GM21447 (cell line): ENCODE measurements around the gene MRTFA.

ENCODE experiments used
- ATAC-seq: cut with Tn5 transposase; IDR thresholded peaks from one replicate; pipeline ENCODE4 v1.9.1; 2021; ENCODE audit not compliant: unreplicated experiment

The MRTFA gene

DNA sequence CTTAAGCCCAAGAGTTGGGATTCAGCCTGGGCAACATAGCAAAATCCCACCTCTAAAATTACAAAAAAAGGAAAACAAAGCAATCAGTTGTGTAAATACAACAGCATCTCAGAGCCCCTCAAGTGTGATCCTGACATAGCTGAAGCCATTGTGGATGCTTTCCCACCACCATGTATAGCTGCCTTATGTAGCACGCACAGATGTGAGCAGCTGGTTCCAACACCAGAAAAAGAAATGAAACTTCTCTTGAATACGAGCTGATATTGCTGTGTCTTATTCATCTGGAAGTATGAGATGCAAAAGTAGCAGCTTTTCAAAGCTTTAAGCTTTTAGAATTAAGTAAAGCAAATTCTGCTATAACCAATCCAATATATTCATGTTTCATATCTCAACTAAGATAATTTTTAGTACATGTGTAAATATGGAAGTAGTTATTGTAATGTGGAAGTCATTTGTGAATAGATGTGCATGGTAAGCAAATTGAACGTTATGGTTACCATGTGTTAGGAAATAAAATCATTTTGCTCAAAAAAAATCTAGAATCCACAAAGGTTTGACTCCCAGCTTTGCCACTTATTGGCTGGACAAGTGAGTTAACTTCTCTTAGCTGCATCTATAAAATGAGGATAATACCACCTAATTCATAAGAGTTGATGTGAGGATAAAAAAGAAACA is 203.0 kb downstream of the MRTFA start:
- ATAC-seq = no peak

DNA sequence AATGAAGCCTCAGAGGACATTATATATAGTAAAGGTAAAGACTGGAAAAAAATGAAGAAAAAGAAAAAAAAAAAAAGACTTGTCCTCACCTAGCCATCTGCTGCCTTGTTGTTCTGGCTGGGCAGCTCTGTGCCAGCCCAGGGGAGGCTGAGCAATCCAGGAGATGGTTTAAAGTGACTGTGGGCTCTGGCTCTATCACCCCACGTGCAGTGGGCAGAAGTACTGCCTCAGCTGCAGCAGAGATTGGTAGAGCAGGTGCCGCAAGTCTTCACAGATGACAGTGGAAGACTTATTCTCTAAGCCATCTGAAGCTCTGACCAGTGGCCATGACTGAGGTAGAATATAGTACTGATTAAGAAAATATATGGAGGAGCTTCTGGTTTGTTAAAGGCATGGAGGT is 203.9 kb downstream of the MRTFA start:
- ATAC-seq = no peak

DNA sequence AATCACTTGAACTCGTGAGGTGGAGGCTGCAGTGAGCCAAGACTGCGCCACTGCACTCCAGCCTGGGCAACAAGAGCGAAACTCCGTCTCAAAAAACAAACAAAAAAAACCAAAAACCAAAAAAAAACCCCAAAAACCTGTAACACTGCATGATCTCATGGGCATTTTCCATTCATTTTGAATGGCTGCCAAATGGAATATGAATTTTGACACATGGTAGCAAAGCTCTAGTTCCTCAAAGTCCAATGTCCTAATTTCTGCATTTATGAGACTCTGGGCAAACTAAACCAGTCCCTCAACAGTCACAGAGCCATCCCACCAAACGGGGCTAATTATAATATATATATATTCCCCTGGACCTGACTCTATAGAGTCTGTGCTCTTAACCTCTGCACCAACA is 204.4 kb downstream of the MRTFA start:
- no peak for ATAC-seq

DNA sequence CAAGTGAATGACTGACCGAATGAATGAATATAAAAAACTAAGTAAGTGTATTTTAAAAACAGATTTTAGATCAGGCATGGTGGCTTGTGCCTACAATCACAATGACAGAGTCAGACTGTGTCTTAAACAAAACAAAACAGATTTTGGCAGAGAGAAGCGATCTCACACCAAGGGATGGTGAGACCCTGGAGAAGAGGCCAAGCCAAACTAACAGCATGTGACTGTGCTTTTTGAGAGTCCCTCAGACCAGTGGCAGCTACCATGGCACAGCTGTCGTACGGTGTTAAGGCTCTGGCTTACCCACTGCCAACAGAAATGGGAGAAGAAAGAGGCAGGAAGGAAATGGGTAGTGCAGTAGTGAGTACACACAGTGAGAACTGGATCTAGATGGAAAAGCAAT is 205.5 kb downstream of the MRTFA start:
- ATAC-seq = no peak

DNA sequence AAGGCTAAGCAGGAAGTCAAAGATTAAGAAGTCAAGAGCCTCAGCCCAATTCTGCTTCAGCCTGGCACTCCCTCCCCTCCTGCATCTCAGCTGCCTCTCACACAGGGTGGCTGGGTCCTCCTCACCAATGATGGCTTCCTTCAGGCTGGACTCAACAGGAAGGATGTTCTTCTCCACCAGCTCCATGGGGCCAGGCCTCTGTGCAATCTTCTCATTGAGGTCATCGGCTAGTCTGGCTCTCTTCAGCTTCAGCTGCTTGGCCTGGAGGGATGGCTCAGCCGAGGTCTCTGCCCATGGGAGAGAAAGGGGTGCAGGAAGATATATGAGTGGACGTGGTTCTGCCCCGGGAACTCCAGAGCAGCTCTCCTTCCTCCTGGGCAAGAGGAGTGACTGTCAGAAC is 207.0 kb downstream of the MRTFA start:
- no peak for ATAC-seq

DNA sequence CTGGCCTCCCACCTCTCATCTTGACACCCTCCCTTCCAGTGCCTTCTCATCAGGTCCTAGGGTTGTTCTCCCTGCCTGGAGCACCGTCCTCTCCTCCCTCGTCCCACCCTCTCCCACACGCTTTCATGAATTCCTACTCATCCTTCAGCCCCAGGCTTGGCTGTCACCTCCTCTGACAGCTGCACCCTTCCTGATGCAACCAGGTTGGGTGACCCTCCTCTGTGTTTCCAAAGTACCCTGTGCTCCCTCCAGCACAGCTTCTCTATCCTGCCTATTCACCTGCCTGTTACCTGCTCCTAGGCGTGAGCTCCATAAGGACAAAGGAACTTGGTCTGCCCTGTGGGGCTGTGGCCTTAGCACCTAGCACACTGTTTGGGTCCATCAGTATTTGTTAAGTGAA is 207.7 kb downstream of the MRTFA start:
- ATAC-seq = no peak

DNA sequence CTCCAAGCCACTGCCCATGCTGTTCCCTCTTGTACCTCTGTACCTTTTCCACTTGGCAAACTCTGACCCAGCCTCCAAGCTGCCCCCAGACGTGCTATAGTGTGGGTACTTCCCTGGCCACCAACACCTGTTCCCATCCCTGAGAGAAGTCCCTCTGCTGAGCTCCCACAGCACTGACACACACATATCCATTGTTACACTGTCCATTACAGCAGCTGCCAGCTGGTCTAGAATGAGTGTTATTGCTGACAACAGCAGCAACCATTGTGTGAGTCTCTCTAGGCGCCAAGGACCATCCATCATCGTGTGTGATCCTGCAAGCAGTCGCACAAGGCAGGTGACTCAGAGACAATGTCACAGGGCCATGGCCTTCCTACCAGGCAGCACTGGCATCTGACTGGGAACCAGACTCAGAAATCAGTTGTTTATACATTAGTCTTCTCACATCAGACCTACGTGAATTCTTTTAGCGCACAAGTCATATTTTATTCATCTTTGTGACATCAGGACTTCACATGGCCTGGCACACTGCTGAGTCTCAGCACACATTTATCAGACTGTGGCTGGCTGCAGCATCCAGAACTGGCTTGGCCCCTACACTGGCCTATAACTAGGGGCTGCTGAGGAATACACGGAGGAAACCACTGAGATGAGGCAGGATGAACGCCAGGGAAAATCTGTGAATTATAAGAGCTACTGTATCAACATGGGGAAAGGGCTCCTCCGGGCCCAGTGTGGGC is 209.8 kb downstream of the MRTFA start:
- no peak for ATAC-seq

DNA sequence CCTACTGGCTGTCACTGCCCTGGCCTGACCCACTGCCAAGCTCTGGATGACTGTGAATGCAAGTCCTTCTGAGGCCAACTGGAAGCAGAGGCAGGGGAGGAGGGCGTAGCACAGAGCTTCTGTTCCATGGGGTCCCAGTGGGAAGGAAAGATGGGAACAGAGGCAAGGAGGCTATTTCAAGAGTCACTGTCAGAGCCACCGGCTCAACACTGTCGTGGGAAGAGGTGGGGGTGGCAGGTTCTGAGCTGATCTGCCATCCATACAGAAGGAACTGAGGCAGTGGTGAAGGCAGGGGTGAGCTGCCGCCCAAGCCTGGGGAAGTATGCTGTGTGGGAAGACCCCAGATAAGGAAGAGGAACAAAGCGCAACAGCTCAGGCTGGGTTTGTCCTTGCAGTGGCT is 211.4 kb downstream of the MRTFA start:
- no peak for ATAC-seq

DNA sequence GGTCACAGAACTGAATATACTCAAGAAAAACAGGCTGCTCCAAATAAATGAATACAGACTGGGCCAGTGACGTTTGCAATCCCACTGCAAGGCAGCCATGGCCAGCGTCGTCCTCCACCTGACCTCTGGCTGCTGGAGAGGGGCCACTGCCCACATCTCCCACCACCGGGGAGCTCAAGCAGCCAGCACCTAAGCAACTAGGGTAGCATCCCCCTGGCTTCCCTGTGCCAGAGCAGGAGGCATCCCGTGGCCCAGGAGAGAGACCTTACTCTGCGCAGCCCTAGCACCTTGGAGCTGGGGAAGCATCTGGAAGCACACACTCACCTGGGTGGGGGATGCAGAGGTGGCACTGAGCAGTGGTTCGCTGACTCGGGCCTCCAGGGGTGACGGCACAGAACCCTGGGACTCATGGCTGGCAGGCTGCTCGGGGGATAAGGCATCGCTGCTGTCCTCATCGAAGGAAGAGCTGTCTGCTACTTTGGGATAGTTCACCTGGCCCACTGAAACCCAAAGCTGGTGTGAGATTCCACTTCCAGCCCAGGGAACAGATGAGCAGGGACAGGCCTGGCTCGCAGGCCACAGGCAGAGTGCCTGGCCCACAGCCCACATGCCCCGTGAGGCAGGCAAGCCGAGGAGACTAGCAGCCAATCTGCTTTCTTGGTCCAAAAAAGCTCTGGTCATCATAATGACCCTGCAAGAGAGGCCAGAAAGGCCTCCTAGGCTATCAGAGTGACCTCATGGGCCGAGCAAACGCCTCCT is 212.5 kb downstream of the MRTFA start:
- no peak for ATAC-seq

DNA sequence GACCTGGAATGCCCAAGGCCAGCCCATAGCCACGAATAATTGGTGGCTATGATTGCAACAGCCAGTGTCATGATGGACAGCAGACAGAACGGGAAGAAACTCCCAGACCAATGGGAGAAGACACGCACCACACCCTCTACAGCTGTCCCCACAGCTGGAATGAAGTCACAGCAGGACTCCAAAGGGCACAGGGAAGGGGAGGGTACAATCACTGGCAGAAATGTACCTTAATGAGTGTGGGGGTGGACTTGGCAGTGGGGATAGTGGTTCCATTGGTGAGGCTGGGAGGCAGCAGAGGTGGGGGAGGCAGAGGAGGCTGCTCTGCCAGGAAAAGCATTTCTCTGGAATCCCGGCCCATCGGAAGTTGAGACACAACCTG is 213.2 kb downstream of the MRTFA start:
- ATAC-seq = no peak

DNA sequence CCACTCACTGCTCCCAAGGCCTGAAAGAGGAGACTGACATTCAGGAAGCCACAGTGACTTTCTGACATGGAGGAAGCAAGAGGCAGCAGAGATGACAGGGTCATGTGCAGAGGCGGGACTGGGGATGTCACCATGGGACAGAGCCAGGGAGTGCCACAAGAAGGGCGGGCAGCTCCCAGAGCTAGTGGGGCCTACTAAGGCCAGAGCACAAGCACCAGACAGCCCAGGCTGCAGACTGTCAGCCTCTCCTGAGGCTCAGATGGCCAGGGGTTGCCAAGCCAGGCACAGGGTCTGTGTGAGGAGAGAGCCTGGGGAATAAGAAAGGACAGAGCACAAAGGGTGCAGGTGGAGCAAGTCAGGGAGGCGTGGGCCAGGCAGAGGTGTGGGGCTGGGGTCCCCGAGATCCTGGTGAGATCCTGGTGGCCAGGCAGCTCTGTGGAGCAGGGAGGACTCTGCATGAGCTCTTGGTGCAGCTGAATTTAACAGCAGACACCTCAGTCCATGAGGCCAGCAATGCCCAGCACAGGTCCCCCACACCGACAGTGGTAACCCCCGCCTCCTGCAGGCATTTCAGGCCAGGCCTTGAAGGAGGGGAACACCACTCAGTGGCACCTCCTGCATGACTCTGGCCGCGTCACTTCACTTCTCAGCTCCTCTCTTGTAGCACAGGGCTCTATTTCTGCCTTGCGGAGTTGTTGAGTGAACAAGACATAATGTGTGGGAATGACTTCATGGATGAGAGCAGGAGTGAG is 213.8 kb downstream of the MRTFA start:
- ATAC-seq = no peak

DNA sequence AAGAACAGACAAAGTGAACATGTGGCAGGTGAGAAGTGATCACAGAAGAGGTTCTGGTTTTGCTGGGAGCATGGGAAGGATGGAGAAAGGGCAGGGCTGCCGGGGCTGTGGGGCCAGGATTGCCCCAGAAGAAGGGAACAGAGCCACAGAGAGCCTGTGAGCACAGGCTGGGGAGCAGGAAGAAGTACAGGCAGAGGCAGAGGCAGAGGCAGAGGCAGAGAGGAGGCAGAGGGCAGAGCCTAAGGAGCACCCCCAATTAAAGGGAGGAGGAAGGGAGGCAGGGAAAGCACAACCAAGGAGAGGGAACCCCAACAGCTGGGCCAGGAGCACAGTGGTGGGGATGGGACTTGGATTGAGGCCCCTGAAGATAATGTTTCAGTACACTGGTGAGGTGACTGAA is 214.6 kb downstream of the MRTFA start:
- no peak for ATAC-seq

DNA sequence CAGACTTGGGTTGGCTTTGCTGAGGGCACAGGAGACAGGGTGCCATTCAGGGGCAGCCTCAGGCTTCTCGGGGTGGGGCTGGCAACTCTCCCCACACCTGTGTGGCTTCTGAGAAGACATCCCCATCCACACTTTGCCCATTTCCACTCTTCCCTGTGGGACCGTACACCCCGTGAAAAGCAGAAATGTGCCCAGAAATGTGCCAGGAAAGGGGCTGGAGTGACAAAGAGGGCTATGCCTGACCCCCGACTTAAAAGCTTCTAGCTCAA is 215.5 kb downstream of the MRTFA start:
- no peak for ATAC-seq

DNA sequence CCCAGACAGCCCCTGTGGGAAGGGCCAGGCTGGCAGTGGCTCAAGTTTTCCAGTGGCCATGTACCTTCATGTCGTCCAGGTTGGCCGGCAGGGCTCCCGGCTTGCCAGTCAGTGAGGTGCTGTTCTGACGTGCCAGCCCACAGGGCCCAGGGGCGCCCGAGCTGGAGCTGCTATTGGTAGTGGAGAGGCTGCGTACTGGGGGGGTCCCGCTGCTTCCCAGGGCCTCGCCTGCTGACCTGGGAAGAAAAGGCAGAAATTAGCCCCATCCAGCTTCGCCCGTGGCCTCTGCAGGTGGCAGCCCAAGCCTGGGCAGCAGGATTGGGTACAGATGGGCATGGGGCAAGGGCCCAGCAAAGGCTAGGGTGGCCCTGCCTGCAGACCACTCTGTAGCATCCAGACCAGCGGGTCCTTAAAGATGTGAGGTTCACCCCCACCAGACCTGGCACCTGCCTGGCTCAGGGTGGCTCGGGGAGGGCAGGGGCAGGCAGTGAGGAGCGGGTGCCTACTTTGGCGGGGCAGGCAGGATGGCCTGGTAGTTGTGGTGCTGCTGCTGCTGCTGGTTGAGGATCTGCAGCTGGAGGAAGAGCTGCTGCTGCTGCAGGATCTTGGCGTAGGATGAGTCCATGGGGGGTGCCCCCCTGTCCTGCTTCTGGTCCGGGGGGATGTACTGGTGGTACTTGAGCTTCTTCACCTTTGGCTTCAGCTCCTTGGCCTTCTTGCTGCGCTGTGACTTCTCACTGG is 216.0 kb downstream of the MRTFA start:
- ATAC-seq = no peak

DNA sequence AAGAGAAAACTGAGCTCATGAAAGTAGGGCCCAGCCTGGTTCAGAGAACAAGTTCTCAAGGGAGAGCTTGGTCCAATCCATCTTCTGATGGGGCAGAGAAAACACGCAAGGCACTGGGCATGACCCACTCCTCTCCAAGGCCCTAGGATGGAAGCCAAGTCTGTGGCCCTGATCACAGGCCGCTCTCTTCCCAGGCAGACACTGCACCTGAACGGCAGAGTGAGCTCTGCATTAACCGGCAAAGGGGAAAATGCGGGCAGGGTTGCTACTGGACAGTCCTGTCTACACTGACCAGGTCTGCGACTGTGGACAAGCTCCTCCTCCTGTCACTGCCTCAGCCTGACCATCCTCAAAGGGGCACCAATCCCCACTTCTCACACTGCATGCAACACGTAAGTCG is 216.8 kb downstream of the MRTFA start:
- no peak for ATAC-seq

DNA sequence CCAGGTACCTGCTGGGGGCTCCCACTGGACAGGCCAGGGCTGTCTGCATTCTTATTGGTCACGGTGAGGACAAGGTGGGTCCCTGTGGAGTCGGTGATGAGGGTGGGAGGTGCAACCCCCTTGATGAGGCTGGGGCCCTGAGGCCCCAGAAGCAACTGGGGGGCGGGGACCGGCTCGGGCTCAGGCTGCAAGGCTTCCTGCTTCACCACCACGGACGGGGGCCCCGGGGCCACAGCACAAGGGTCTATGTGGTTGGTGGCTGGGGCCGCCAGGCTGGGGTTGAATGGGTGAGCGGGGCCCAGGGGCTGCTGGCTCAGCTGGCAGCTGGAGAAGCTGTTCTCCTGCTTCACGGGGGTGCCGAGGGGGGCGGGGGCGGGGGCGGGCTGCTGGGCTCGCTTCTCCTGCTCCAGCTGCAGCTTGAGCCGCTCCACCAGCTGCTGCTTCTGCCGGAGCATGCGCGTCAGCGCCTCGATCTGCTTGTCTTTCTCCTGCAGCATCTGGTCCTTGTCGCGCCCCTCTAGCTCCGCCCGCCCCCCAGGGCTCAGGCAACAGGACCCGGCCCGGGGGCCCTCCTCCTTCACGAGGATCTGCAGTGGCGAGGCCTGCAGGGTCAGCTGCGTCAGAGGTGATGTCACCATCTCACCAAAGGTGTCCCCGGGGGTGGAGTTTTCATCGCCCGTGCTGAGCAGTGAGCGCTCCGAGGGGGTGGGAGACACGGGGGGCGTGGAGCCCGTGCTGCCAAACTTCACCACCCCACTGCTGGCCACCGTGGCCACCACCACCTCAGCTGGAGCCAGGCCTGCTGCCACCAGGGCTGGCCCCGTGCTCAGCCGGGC is 217.9 kb downstream of the MRTFA start:
- ATAC-seq = no peak

DNA sequence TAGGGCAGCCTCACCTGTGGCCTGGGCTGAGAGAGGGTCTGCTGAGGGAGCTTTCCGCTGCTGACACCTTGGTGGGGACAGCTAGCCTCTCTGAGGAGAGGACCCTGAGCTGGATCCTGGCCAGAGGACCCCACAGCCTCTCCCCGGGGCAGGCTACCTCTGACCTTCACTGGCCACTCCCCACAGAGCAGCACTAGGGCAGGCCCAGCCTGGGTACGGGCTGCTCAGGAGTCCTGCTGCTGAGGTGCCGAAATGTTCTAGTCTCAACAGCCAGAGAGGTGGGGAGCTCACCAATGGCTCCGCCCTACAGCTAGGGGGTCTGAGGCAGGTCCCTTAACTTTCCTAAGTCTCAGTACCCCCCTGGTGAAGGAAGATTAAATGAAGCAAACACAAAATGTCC is 218.6 kb downstream of the MRTFA start:
- ATAC-seq = no peak

DNA sequence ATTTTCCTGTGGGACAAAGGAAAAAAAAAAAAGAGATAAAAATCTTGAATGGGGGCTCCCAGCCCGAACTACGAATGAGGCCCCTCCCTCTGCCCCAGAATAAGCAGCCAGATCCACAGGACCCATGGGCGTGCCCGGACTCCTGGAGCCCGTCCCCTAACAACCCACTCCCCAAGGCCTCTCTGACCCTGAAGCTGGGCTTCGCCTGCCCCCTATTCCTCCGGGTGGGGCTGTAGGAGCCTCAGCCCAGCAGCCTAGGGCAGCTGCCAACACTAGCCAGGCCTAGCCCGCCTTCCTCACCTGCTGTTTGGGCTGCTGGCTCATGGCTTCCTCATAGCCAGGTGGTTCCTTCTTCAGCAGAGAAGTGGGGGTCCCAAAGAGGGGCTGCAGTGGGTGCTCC is 219.5 kb downstream of the MRTFA start:
- ATAC-seq = no peak

DNA sequence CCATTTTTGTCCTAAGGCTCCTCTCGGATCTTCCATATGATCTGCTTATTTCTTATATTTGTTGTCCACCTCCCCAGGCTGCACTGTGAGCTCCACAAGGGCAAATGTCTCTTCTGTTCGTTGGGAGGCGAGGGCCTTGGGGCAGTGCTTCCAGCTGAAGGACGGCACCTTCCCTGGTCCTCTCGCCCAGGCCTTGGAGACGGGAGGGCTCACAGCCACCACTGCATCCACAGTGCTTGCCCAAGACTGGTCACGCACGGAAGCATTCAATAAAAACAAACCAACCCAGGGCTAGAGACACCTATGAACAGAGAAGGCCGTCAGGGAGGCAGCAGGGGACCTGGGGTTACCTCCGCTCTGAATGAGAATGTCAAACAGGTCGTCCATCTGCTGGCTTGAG is 219.9 kb downstream of the MRTFA start:
- ATAC-seq = no peak

DNA sequence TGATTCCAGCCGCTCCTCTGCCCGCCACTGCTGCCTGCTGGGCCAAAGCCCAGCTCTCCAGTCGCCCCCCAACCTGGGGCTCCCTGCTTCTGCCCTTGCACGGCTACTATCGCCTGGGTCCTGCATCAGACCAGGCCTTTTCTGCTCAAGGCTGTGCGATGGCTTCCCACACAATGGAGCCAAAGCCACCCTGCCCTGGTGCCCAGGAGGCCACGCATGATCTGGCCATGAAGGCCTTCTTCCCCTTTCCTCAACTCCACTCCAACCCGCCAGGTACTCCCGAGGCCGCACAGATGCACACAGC is 220.3 kb downstream of the MRTFA start:
- ATAC-seq = no peak
